Activated CD8-positive, alpha-beta memory T cell treated with anti-CD3 and anti-CD28 coated beads, Interleukin-2, amount 50 U/mL, for 1 hour (primary cell): ENCODE data around the gene ATP9A.
"Not testable (repeated sequence)": the region's sequence is repeated elsewhere in the genome, so short reads cannot be mapped to it uniquely, and the experiment has no call there.

ENCODE experiments used
- DNase-seq: peaks from one replicate; pipeline ENCODE4 v3.0.0-alpha.2; 2020; ENCODE audit errors: extremely low read depth

The ATP9A gene

DNA sequence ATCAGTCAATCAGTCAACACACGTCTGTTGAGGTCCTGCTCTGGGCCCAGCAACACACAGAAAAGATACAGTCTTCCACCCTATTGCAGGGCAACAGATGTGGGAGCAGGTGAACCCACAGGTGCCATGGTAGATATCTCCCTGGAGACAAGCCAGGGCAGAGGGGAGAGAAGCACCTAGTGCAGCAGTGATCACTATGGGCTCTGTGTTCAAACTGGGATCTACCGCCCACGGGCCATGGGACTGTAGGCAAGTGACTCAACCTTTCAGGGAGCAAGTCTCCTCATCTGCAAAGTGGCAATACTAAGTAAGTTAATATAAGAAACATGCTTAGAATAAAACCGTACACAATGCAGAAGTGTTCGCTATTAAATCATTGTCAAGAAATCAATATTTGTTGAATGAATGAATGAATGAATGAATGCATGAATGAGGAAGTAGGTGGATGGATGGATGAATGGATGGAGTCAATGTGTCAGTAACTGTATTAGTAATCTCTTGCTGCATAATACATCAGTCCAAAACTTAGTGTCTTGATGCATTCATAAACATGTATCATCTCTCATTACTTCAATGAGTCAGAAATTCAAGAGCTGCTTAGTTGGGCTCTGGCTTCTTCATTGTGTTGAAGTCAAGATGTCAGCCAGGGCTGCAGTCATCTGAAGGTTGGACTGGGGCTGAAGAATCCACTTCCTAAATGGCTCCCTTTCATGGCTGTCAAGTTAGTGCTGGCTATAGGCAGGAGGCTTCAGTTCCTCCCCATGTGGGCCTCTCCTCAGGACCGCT lies 193.7 kb downstream of the ATP9A start:
- no peak for DNase-seq

DNA sequence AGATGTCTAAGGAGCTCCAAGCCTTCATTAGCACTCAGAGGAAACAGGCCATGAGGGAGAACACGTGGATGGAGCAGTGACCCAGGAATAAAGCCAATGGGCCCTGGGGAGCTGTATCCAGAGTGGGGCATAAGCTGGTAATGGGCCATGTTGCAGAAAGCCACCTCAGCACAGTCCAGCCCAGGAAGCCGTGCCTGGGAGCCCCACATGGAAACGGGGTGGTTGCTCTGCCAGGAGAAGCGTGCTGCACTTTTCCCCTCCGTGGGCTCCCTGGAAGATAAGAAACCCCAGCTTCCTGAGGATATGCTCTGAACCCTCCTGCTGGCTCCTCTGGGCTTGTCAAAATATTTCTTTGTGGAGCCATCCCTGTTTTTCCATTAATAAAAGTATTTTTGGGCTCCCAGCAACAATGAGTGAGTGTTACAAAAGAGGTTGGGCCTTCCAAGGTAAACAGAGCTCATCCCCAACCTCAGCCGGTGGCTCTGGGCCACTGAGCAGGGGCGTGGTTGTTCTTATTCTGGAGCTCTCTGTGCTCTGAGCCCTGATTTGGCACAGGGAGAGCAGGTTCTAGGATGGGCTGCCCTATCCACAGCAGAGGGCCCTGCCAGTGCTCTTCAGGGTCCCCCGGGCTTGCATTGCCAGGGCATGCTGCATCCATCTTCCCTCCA lies 194.5 kb downstream of the ATP9A start:
- DNase-seq: no peak

DNA sequence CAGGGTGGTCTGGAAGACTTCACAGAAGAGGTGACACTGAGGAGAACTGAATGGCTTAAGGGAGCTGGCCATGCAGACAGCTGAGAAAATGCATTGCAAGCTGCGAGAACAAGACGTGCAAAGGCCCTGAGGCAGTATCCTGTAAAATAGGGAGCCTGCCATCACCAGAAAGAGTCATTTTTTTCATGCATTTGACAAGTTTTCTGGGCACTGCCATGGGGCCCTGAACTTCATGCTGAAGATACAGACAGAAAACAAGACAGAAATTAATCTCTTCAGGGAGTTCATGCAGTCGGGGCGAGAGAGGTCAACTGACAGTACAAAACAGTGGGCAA lies 196.8 kb downstream of the ATP9A start:
- DNase-seq: no peak

DNA sequence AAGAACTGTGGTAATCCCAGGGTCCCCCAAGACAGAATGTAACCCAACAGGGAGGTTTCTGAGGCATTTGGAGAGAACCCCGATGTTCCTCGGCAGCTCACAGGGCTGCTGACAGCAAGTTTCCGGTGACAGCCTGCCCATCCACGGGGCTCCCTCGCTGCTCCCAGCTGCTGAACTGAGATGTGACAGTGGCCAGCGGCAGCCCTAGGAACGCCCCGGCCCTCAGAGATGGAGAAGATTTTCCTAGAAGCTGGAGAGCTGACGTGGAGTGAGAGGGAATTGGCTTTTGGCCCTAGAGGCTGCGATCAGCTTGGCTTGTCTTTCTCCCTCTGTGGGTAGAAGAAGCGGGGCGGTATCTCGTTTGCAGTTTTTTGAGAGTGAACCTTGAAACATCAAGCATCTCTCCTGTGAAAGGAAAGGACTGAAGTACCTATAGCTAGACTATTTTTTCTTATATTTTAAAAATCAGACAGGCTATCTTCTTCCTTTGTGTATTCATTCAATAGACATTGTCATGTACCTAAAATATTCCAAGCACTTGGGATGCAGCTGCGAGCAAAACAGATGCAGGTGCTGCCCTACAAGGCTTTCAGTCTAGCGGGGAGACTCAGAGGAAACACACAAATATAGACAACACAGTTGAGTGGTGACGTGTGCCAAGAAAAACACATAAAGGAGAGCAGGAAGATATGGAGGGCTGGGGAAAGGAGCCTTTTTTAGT lies 197.3 kb downstream of the ATP9A start:
- DNase-seq: no peak

DNA sequence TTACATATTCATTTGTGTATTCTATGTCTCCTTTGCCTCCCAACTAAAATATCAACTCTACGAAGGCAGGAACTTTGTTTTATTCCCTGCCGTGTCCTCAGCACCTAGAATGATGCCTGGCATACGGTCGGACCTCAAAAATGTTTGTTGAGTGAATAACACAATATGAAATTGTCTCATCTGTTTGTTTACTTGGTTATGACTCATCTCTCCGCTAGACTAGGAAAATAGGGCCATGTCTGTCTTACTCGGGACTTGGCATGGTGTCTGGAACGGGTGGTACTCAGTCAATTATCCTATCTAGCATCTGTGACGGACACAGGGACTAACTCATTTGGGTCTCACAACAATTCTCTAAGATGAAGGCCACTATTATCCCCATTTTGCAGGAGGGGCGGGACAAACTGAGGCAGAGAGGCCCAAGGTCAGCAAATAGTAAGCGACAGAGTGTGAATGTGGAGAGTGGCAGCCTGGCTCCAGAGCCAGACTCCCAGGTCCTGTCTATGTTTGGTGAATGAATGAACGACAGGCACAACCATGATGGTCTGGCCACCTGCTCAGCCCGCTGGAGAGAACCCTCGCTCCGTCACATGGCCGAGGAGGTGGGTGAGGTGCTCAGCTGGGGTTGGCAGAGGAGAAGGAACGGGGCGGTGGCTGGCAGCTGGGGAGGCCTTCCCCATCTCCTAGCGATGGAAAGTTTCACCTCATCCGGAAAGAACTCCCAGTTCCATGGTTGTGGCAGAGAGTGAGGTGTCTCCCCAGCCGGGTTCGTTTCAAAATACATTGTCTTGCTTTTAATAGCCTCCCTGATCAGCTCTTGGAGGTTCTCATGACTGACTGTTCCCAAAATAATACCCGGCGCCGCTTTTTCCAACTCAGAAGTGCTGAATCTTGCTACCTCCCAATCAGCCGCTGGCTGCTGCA lies 198.1 kb downstream of the ATP9A start:
- DNase-seq: no peak

DNA sequence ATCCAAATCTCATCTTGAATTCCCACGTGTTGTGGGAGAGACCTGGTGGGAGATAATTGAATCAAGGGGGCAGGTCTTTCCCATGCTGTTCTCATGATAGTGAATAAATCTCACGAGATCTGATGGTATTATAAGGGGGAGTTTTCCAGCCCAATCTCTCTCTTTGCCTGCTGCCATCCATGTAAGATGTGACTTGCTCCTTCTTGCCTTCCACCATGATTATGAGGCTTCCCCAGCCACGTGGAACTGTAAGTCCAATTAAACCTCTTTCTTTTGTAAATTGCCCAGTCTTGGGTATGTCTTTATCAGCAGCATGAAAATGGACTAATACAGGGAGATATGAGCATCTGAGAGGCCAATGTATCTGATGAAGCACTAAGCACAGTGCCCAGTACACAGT lies 199.7 kb downstream of the ATP9A start:
- DNase-seq: not testable (repeated sequence)

DNA sequence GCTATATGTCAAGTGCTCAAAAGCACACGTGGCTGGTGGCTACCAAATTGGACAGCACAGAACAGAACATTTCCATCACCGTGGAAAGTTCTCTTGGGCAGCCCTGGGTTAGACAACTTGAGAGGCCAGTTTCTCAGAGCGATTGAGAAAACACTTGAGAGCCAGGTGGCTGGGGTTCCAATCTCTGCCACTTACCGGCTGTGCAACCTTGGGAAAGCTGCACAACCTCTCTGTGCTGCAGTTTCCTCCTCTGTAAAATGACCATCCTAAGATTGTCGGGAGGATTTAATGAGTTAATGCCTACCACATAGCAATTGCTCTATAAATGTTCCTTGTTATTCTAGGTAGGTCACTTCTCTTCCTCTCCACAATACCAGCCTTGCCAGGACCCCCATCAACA lies 200.6 kb downstream of the ATP9A start:
- DNase-seq: no peak

DNA sequence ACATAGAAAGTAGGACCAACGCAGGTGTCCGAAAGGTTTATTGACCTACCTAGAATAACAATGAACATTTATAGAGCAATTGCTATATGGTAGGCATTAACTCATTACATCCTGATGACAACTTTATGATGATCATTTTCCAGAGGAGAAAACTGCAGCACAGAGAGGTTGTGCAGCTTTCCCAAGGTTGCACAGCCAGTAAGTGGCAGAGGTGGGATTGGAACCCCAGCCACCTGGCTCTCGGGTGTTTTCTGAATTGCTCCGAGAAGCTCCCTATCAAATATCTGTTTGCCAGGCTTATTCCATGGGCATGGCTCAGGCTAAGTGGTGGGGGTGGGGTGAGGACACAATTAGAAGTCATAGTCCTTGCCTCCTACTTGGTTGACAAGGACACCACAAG lies 201.6 kb downstream of the ATP9A start:
- DNase-seq: no peak

DNA sequence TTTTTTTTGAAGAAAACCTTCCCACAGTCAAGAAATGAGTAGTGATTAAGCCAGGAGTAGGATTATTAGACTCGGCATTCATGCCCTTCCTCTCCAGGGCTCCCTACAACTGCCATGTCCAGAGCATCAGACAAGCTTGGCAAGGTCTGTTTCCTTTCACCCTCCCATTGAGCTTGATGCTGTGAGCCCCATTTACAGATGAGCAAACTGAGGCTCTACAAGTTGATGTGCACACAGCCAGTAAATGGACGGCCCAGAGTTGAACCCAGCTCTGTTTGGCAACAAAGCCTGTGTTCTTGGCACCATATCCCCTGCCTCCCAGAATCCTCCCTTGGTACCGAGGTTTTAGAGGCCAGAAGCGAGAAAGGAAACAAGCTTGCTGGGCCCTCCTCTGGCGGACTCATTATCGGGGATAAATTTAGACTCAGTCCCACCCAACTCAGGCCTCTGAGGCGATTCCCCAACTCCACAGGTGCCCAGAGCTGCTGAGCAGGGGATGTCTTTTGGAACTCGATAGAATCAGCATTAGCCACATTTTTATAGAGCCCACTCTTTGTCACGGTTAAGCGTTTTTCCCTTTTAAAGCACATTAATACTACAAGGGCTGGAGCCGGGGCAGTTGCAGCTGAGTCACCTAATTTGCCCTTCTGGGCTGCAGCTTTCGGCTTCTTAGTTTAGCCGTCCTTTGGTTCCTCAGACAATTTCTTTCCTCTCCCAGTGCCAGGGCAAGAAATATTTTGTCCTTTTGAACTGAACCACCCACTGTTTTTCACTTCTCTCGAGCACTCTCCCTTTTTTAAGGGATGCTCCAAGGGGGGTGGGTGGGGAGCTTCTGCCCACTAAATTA lies 202.7 kb downstream of the ATP9A start:
- no peak for DNase-seq

DNA sequence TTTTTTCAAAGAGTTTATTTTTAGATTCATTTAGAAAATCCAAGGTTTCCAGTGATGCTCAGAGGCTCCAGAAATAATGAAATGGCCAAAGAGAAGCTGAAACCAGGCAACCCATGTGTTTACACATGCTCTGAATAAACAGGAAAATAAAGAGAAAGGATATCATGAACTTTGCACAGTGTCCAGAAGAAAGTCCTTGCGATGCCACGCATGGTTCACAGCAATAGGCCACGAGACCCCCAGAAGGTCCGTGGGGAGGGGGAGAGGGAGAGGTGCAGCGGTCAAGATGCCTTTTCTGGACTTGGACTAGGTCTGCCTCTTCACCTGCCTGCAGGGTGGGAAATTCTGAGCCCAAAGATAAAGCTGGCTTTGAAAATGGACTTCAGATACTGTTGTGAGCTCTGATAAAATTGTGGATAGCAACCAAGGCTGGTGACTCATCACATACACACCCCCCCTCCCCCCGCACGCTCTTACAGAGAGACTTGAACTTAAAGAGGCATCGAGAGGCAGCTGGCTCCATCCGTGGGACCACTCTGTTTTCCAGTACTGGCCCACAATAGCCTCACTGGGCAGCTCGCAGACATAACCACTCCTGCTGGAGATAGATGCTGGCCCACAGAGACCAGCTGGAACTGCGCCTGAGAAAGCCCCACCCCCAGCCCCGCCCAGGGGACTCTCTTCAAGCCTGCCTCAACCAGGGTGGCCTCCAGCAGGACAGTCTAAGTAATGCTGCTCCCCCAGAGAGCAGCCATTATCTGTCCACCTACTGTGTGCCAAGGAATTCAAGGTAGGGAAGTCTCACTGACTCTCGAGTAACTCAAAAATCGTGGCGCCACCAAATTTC lies 204.5 kb downstream of the ATP9A start:
- no peak for DNase-seq

DNA sequence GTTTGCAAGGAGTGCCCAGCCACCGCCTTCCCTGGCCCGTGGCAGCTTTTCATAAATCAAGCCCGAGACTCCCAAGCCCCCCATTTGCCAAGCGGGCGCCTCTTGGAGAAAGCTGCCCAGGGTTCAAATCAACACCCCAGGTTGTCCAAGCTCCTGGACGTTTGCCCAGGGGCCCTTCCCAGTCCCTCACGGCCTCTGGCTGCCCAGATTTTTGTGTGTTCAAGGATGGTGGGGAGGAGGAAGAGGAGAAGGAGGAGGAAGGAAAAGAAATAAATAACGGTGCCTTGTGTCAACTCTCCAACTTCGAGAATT lies 205.1 kb downstream of the ATP9A start:
- no peak for DNase-seq

DNA sequence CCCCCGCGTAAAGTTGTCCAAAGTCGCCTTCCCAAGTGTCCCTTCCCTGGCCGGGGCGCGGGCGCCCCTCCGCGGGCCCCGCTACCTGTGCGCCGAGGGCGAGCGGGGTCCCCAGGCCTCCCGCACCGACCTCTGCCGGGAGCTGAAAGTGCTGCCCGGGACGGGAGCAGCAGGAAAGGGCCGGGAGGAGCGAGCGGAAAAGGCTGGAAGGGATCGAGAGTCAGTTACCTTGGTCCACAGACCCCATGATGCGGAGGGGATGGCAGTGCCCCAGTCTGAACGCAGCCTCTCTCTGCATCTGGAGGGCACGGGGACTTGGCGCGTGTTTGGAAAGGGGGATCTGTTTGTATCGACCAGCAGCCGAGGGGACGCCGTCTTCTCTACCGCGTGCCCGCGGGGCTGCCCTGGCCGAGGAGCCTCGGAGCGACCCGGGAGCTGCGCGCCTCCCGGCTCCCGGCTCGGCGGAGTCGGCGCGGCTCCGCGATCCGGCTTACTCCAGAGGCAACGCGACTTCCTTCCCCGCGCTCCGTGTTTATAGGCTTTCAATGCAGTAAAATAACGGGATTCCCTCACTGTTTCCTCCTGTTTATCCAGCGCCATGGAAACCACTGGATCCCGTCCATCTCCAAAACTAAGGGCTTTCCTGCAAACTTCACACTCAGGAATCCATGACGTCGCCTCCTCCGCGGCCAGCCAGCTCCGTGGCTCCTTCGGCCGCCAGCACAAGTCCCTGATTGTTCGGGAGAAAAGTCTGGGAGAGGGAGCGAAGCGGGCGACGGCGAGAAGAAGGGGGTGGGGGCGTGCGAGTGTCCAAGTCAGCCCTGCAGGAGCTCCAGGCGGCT lies 205.6 kb downstream of the ATP9A start:
- DNase-seq: no peak

DNA sequence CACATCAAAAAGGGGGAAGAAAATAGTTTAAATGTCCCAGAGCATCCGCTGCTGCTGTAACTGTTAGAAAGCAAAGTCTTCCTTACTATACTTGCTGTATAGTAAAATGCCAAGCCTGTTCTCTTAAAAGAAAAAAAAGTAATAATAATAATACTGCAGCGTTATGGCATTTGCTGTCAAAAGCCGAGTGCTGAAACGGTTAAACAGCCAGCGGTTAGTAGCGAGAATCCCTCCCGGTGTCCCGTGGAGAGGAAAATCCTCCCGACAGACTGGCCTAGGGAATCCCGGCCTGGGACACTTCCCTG lies 206.2 kb downstream of the ATP9A start:
- no peak for DNase-seq

DNA sequence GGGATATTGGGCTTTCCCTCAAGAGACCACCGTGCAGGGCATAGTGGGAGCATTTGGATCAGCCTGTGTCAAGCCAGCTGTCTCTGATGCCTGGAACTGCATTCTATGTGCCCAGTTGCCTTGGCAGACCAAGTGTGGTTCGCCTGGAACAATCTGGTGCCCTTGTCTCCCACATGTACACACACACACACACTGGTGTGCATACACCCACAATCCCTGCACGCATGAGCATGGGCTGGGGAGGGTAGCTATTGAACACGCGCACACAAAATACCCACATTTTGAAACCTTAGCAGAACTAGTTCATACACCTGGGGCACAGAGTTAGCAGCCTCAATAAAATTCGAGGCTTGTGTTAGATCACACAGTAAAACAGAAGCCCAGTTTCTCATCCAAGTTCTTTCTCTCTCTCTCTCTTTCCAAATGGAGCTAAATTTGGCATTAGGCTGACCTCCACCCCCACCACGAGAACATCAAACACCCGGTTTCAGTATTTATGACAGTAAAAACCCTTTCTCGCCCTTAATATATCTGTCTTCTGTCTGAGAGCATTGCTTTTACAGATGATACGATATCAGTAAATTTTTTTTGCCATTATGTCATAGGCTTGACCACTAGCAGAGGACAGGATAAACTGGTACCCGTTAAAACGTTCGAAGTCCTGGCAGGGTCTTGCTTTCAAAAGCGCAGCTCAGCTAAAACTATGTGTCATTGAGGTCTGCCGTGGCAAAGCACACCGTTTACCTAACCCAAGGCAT lies 207.5 kb downstream of the ATP9A start:
- DNase-seq: no peak

DNA sequence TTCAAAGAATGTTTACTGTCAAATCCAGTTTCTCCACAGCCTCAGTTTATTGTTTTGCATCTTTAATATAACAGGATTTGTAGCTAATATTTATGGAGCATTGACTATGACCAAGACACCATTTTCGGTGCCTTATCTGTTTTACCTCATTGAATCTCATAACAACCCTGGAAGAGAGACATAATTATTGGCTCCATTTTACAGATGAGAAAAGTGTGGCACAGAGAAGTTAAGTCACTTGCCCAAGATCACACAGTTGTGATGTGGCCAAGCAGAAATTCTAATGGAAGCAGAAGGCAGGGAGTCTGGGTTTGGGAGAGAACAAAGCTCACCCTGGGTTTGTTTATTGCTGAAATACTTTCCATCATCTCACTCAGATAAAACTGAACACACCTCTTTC lies 208.1 kb downstream of the ATP9A start:
- DNase-seq: no peak

DNA sequence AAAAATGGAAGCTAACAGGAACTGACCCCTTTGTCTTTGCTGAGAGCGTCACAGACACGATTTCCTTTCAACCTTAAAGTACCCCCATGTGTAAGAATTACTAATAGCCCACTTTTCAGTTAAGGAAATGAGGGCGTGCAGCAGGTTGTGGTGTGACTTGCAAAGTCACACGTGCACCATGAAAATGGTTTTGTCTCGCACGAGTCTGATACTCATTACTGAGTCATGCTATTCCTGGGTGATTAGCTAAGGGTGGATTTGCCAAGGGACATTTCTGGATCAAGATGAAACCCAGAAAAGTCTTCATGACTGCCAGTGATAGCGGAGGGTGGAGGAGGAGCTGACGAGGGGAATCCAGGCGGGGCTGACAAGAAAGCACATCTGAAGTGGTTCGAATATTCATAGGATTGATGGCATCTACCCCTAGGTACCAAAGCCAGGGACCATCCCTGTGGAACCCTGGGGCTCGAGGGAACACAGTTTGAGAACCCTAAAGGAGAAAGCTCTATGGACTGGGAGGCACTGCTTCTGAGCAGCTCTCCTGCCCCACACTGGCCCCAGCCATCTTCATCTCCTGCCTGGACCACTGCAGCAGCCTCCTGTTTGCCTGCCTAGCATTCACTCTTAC lies 213.5 kb downstream of the ATP9A start:
- no peak for DNase-seq

DNA sequence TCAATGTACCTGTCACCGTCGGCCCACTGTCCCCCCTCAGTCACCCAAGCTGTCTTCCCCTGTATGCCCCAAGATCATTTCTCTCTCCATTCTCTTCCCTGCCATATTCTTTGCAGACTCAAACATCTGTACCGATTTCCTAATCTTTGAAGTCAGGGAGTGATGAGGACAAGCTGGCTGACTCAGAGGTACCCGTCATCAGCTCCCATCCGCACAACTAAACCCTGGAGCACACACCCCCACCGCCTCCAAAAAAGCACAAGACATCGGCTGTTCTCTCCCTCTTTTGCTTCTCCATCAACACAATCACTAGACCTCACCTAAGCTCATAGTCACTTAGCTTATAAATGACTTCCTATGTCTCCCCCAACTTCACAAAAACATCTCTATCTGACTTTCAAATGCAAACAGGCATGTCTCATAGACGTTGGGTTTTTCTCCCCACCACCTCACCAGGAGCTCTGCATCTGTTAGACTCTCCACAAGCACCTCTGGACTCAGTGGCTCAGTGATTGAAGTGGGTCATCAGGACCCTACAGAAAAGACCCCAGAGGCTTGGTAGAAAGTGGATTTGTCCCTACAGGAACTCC lies 214.2 kb downstream of the ATP9A start:
- no peak for DNase-seq

DNA sequence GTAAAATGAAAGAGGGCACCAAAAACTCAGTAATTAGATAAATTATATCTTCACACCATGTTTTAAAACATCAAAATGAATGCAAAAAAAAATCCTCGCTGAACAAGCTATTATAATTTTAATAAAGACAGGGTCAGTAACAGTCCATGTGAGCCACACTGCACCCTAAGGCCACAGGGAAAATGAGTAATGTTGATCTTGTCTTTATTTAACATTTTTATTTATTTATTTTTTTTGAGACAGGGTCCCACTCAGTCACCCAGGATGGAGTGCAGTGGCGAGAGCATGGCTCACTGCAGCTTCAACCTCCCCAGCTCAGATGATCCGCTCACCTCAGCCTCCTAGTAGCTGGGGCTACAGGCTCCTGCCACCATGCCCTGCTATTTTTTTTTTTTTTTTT lies 217.0 kb downstream of the ATP9A start:
- DNase-seq: no peak
